Fibroblast of pulmonary artery (primary cell): Measurements from ENCODE around the gene LMX1A.

Source experiments
- DNase-seq: peaks from one replicate; pipeline ENCODE4 v3.0.0-alpha.2; 2010; ENCODE audit warnings: low read depth
- H3K4me3 ChIP-seq: replicated peaks from 2 replicates; pipeline ENCODE4 v1.5.1; 2011; ENCODE audit warnings: low read depth, mild to moderate bottlenecking, control low read depth, low read length, moderate library complexity
- CTCF ChIP-seq: IDR thresholded peaks from 2 replicates; pipeline ENCODE4 v1.5.1; 2011; ENCODE audit warnings: mild to moderate bottlenecking, control low read depth, low read length, inconsistent platforms; ENCODE audit errors: missing control alignments

Gene LMX1A

GRCh38 chr1:165191087-165191486 is 165.4 kb downstream of the LMX1A start:
- no peak overlapping the region for H3K4me3 ChIP-seq
- no peak for TF ChIP-seq CTCF
- no peak for DNase-seq

- TF ChIP-seq CTCF, result no peak
- DNase-seq, result no peak
These were observed 166.6 kb downstream of the LMX1A start for GRCh38 chr1:165189913-165190312.

GRCh38 chr1:165189011-165189410 is 167.5 kb downstream of the LMX1A start:
- no peak for DNase-seq
- H3K4me3 ChIP-seq, result no peak overlapping the region
- TF ChIP-seq CTCF, result no peak

More at GRCh38 chr1:165189913-165190312, 166.6 kb downstream of the LMX1A start:
- H3K4me3 ChIP-seq, result no peak overlapping the region

- no peak for TF ChIP-seq CTCF
- no peak for DNase-seq
These were observed 169.2 kb downstream of the LMX1A start for GRCh38 chr1:165187031-165188009.

GRCh38 chr1:165185161-165185889 is 171.2 kb downstream of the LMX1A start:
- DNase-seq, result no peak
- H3K4me3 ChIP-seq, result no peak overlapping the region
- TF ChIP-seq CTCF, result no peak

More at GRCh38 chr1:165187031-165188009, 169.2 kb downstream of the LMX1A start:
- H3K4me3 ChIP-seq, result no peak overlapping the region

- no peak overlapping the region for H3K4me3 ChIP-seq
- no peak for TF ChIP-seq CTCF
- DNase-seq, result no peak
These were observed 173.5 kb downstream of the LMX1A start for GRCh38 chr1:165182975-165183374.
